Measurements from ENCODE around the gene PSMC5. TPM values are rescaled to one million over a fixed set of nuclear protein-coding genes. Genes with fewer than 3 reads are reported as not detected.
A peak's percentile ranks its signal among the peaks of the same experiment; 100 is the strongest.

PSMC5 gene
- total RNA-seq, 2 donors from 2014 or later, result 163 to 202 TPM

DNA sequence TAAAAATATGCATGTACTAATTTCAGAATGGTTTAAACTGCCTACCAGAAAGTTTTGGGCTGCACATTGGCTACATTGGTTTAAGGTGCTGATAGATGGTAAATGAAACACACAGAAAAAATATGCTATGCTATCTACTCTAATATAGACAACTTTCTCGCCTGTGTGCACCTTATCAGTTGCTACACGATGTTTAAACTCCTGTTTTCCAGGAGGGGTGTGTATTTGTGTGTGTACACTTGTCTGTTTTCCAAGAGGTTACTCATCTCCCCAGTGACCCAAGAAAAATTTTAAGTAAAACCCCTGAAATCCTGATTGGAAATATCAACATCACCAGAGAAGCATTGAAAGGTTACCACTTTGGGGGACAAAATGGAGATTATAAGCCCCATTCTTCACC, 21.6 kb upstream of the PSMC5 start:
- Mint-ChIP-seq H3K4me1 (ENCODE audit: low read depth in 2 of 2) (no peaks in the 10 kb centered on the region), H3K27ac (peak overlapping the region in 1 of 2 donors; percentile 72), H3K27me3 (no peaks in the 10 kb centered on the region), H3K4me3 (no peak overlapping the region), H3K36me3 (peaks cover 42% of the 10 kb centered on the region), H3K9me3 (no peaks in the 10 kb centered on the region)
- DNase-seq (ENCODE audit: low spot score) (no peak), ATAC-seq (no peak)

DNA sequence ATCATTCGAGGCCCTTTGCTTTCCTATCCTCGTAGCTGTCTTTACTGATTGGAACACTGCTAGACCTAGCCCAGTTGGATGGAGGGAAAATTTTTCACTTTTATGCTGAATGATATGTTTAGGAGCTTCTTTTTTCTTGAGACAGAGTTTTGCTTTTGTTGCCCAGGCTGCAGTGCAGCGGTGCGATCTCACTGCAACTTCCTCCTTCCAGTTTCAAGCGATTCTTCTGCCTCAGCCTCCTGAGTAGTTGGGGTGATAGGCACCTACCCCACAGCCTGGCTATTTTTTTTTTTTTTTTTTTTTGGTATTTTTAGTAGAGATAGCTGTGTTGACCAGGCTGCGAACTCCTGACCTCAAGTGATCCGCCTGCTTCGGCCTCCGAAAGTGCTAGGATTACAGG, 17.3 kb upstream of the PSMC5 start:
- Mint-ChIP-seq H3K4me1 (ENCODE audit: low read depth in 2 of 2) (no peaks in the 10 kb centered on the region), H3K4me3 (no peak overlapping the region), H3K9me3 (no peaks in the 10 kb centered on the region), H3K27ac (no peak overlapping the region), H3K36me3 (peaks cover 49% of the 10 kb centered on the region), H3K27me3 (no peaks in the 10 kb centered on the region)
- ATAC-seq (no peak), DNase-seq (ENCODE audit: low spot score) (no peak)

DNA sequence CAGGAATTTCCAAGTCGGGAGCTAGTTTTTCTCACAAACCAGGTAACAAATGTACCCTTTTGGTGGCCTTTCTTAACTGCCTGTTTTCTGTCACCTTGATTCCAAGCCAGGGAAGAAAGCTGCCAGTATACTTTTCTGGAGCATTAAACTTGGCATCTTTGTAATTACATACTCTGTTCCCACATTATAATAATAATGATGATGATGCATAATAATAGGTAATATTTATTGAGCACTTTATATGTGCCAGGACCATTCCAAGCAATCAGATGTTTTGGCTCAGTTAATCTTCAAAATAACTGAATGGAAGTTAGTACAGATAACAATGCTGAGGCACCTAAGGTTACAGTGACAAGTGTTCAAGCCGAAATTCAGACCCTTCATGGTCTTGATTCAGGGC, 11.1 kb upstream of the PSMC5 start:
- Mint-ChIP-seq H3K27ac (peak overlapping the region in 1 of 2 donors; percentile 47), H3K36me3 (peaks cover 37% of the 10 kb centered on the region), H3K4me1 (ENCODE audit: low read depth in 2 of 2) (peaks cover 6 to 8% of the 10 kb centered on the region in 2 donors), H3K4me3 (no peak overlapping the region), H3K27me3 (no peaks in the 10 kb centered on the region), H3K9me3 (no peaks in the 10 kb centered on the region)
- DNase-seq (ENCODE audit: low spot score), result no peak
- ATAC-seq, result no peak

DNA sequence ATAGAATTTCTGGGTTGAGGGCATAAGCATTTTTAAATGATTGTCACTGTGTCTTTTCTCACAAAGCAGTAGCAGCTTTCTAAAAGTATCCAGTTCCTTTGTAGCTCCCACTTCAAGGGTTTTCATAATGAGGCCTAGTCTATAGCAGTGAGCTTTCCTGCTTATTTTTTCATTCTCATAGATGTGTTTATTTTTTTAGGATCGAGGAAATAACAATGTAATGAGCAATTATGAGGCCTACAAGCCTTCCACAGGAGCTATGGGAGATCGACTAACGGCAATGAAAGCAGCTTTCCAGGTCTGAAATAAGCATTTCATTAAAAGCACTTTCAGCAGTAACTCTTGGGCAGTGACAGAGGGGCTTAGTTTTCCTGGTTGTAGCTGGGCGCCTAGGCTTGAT, 10.6 kb upstream of the PSMC5 start:
- no peaks in the 10 kb centered on the region for H3K27me3 Mint-ChIP-seq
- H3K4me1 Mint-ChIP-seq (ENCODE audit: low read depth in 2 of 2), result peaks cover 11% of the 10 kb centered on the region in 2 donors
- ATAC-seq, result no peak
- DNase-seq (ENCODE audit: low spot score), result no peak
- peaks cover 38% of the 10 kb centered on the region for H3K36me3 Mint-ChIP-seq
- no peak overlapping the region for H3K27ac Mint-ChIP-seq
- H3K4me3 Mint-ChIP-seq, result no peak overlapping the region
- H3K9me3 Mint-ChIP-seq, result no peaks in the 10 kb centered on the region

DNA sequence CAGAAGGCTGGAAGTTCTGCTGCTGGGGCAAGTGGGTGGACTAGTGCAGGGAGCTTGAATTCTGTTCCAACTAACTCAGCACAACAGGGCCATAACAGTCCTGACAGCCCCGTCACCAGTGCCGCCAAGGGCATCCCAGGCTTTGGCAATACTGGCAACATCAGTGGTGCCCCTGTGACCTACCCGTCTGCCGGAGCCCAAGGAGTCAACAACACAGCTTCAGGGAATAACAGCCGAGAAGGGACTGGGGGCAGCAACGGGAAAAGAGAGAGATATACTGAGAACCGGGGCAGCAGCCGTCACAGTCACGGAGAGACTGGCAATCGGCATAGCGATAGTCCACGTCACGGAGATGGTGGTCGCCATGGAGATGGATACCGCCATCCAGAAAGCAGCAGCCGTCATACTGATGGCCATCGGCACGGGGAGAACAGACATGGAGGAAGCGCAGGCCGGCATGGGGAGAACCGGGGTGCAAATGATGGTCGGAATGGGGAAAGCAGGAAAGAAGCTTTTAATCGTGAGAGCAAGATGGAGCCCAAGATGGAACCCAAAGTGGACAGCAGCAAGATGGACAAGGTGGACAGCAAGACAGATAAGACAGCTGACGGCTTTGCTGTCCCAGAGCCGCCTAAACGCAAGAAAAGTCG, 9.4 kb upstream of the PSMC5 start:
- no peak for DNase-seq (ENCODE audit: low spot score)
- H3K4me1 Mint-ChIP-seq (ENCODE audit: low read depth in 2 of 2), result peaks cover 14 to 17% of the 10 kb centered on the region in 2 donors
- ATAC-seq, result no peak
- H3K27me3 Mint-ChIP-seq, result no peaks in the 10 kb centered on the region
- no peak overlapping the region for H3K4me3 Mint-ChIP-seq
- H3K9me3 Mint-ChIP-seq, result no peaks in the 10 kb centered on the region
- peak overlapping the region; percentile 70 to 76 for H3K27ac Mint-ChIP-seq
- peaks cover 40% of the 10 kb centered on the region for H3K36me3 Mint-ChIP-seq

DNA sequence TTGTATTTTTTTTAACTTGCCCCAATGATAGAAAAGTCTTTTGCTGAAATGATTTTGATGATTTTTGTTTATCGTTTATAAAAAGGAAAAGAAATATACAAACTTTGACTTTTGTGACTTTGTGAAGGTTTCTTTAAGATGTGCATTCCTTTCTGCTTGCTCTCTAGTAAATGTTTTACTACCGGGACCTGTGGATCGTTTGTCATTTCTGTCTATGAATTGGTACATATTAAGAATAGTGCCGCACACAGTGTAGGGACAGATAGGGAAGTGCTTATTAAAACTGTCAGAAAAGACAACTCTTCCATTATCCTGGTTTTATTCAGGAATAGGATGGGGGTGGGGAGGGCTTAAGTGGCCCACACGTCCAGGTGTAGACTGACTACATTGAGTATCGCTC, 8.1 kb upstream of the PSMC5 start:
- peaks cover 44% of the 10 kb centered on the region for H3K36me3 Mint-ChIP-seq
- H3K4me1 Mint-ChIP-seq (ENCODE audit: low read depth in 2 of 2), result peaks cover 22 to 26% of the 10 kb centered on the region in 2 donors
- DNase-seq (ENCODE audit: low spot score), result no peak
- no peaks in the 10 kb centered on the region for H3K27me3 Mint-ChIP-seq
- no peak overlapping the region for H3K4me3 Mint-ChIP-seq
- peak overlapping the region; percentile 70 to 76 for H3K27ac Mint-ChIP-seq
- no peaks in the 10 kb centered on the region for H3K9me3 Mint-ChIP-seq
- ATAC-seq, result no peak

DNA sequence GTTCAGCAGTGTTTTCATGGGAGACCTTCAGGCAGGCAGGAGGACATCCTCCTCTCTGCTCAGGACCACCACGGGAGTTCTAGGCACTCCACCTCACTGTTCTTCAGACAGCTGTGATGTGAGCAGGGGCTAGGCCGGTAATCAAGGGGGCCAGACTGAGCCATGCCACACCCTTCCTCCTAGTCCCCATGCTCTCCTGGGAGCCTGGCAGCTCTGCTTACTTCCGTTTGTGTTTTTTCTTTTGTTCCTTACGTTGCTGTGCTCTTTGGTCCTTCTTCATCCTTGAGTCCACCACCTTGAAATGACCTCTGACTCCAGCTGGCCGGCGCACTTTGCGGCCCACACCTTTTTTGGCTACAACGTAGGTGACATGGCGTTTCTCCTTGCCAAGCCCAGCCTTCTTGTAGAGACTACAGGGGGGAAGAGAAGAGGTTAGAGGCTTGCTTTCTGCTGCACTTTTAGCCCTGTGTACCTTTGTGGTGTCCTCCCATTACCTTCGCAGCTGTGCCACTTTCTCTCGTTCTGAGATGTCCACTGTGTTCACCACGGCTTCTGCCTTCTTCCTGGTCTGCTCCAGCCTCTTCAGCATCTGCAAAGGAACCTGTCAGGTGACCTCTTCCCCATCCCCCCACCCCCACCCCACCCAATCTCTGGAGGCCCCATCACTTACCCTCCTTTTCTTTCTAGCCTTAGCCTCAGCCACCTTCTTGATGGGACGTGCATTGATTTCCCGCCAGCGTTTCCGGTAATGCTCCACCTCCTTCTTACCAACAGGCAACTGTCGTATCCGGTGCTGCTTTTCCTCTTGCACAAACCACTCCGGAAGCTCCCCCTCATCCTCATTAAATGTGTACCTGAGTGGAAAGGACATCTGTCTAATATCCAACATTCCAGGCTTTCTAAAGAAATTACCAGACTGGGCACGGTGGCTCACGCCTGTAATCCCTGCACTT, 7.4 kb upstream of the PSMC5 start:
- H3K27ac Mint-ChIP-seq, result peak overlapping the region; percentile 70 to 92
- peaks cover 49% of the 10 kb centered on the region for H3K36me3 Mint-ChIP-seq
- peaks cover 28 to 32% of the 10 kb centered on the region in 2 donors for H3K4me1 Mint-ChIP-seq (ENCODE audit: low read depth in 2 of 2)
- no peak overlapping the region for H3K4me3 Mint-ChIP-seq
- no peaks in the 10 kb centered on the region for H3K27me3 Mint-ChIP-seq
- ATAC-seq (peak; percentile 22 to 48), DNase-seq (ENCODE audit: low spot score) (no peak)
- no peaks in the 10 kb centered on the region for H3K9me3 Mint-ChIP-seq

DNA sequence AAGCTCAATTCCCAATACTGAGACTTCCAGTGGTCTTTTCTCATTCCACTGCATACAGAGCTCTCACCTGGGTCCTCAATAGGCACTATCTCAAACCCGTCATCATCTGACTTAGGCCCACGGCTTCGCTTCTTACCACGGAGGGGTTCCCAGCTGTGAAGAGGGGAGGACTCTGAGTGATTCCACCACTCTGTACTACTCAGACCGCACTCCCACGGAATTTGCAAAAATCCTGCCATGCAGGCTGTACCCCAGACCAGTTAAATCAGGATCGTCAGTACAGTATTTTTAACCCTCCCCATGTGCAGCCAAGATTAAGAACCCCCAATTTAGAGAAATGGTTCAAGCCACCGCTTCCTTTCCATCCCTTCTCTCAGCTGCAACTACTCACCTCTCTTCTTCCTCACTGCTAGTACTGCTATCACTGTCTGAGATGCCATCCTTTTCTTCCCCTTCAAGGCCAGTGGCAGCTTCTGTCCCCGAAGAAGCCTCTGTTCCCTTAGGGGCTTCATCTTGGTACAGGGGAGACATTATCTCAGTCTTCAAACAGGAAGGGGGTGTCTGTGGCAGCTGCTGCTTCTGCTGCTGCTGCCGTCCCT, 6.2 kb upstream of the PSMC5 start:
- DNase-seq (ENCODE audit: low spot score) (no peak), ATAC-seq (no peak)
- H3K36me3 Mint-ChIP-seq, result peaks cover 49% of the 10 kb centered on the region
- no peaks in the 10 kb centered on the region for H3K27me3 Mint-ChIP-seq
- H3K4me1 Mint-ChIP-seq (ENCODE audit: low read depth in 2 of 2), result peaks cover 36 to 38% of the 10 kb centered on the region in 2 donors
- H3K9me3 Mint-ChIP-seq, result no peaks in the 10 kb centered on the region
- H3K27ac Mint-ChIP-seq, result peak overlapping the region; percentile 70 to 92
- no peak overlapping the region for H3K4me3 Mint-ChIP-seq

DNA sequence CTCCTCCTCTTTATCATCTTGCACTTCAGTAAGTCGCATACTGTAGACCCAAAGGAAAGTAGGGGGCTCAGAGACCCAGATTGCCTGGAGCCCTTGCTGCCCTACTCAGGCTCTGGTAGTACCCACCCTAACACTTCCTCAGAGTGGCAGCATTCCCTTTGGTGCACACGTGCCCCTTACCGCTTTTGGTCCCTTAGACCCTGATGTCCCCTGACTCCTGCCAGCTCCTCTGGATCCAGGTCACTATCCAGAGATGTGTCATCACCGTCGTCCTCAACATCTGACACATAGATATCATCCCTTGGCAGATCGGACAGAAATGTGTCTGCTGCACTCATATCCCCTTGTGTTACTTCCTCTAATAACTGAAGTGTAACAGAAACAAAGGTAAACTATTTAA, 5.4 kb upstream of the PSMC5 start:
- ATAC-seq (no peak), DNase-seq (ENCODE audit: low spot score) (no peak)
- Mint-ChIP-seq H3K36me3 (peaks cover 49% of the 10 kb centered on the region), H3K4me1 (ENCODE audit: low read depth in 2 of 2) (peaks cover 40 to 43% of the 10 kb centered on the region in 2 donors), H3K4me3 (peak overlapping the region; percentile 40), H3K27me3 (no peaks in the 10 kb centered on the region), H3K9me3 (no peaks in the 10 kb centered on the region), H3K27ac (peak overlapping the region; percentile 70 to 92)

DNA sequence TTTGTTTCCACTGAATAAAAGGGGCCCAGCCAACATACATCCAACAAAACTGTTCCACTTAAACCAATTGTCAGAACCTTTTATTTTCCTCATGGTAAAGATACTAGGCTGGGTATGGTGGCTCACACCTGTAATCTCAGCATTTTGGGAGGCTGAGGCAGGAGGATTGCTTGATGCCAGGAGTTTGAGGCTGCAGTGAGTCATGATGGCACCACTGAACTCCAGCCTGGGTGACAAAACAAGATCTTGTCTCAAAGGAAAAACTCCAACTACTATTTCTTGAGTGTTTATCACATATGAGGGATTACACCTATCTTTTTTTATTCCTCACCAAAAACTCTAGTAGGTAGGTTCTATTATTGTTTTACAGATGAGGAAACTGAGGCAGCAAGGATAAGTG, 4.7 kb upstream of the PSMC5 start:
- H3K4me1 Mint-ChIP-seq (ENCODE audit: low read depth in 2 of 2), result peaks cover 40 to 43% of the 10 kb centered on the region in 2 donors
- H3K4me3 Mint-ChIP-seq, result no peak overlapping the region
- ATAC-seq (no peak), DNase-seq (ENCODE audit: low spot score) (no peak)
- no peaks in the 10 kb centered on the region for H3K9me3 Mint-ChIP-seq
- no peaks in the 10 kb centered on the region for H3K27me3 Mint-ChIP-seq
- peak overlapping the region; percentile 70 to 92 for H3K27ac Mint-ChIP-seq
- H3K36me3 Mint-ChIP-seq, result peaks cover 47% of the 10 kb centered on the region

DNA sequence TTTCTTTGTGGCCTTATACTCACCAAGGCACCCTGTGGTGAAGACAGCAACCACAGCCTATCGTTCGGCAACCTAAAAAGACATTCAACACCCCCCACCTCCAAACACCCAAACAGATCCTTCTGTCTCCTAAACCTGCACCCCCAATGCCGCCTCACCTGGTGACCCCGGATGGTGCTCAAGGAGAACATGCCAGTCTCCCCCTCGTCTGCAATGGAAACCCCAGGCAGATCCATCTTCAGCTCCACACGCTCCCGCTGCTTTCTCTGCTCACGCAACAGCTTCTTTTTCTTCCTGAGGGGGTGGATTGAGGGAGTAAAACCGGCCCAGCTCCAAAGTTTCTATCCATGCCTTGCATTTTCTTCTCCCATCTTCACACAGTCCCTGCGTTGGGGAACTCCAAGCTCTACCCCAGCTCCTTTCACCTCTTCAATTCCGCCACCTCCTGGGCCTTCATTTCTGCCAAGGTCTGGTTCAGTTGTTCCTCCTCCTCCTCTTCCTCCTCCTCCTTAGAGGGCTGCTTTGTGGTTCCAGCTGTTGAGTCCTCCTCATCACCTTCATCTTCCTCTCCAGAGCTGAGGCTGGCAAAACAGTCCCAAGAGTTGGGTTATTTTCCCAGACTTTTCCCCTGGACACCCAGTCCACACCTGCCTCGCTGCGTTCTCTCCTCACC, 3.4 kb upstream of the PSMC5 start:
- peaks cover 36% of the 10 kb centered on the region for H3K36me3 Mint-ChIP-seq

DNA sequence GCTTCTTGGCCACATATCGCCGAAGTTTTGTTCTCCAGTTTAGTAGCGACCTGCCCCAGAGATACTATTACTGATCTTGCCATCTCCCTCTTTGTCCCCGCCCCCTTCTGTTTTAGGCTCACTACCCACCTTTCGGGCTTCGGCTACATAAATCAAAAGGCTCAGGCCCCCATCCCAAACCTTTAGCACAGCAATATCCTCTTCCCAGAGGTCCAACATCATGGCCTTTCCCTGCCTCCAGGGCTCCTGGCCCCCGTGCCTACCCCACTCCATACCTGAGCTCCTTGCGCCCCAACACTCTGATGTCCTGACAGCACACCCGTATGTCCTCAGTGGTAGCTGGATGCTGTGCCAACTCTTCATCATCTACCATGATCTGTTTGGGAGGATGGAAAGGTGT, 2.9 kb upstream of the PSMC5 start:
- Mint-ChIP-seq H3K9me3 (no peaks in the 10 kb centered on the region), H3K4me1 (ENCODE audit: low read depth in 2 of 2) (peaks cover 50 to 51% of the 10 kb centered on the region in 2 donors), H3K4me3 (peak overlapping the region; percentile 26), H3K36me3 (peaks cover 30% of the 10 kb centered on the region), H3K27me3 (no peaks in the 10 kb centered on the region), H3K27ac (peak overlapping the region; percentile 46 to 57)
- ATAC-seq, result no peak
- DNase-seq (ENCODE audit: low spot score), result no peak

More for the DNA sequence above, 3.4 kb upstream of the PSMC5 start:
- Mint-ChIP-seq H3K4me3 (peak overlapping the region; percentile 26), H3K4me1 (ENCODE audit: low read depth in 2 of 2) (peaks cover 45 to 47% of the 10 kb centered on the region in 2 donors), H3K27ac (peak overlapping the region; percentile 46 to 57), H3K9me3 (no peaks in the 10 kb centered on the region), H3K27me3 (no peaks in the 10 kb centered on the region)
- ATAC-seq (no peak), DNase-seq (ENCODE audit: low spot score) (no peak)

DNA sequence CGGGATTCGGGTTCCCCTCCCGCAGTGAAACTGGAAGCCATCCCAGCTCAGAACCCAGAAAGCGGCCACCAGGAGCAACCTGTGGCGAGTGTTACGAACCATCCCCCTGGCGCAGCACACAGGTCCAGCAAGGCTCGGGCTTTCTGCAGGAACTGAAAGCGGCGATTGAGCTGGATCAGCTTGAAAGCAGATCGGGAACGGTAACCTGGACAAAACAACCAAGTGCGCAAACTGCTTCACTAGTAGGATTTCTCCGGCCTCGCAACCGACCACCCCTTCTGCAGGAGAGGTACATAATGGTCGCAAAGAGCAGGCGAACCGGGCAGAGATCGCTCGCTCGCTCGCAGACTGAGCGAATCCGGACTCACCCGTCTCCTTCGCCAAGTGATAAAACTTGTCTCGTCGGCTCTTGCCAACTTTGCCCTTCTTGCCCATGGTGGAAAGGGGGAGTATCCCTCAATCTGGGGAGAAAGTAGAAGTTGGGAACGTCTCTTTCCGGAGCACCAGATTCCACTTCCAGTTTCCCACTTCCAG, 696 bp upstream of the PSMC5 start:
- H3K27ac Mint-ChIP-seq, result peak overlapping the region; percentile 99
- no peaks in the 10 kb centered on the region for H3K9me3 Mint-ChIP-seq
- no peak for ATAC-seq

More for the DNA sequence above, 696 bp upstream of the PSMC5 start:
- peak overlapping the region; percentile 99 for H3K4me3 Mint-ChIP-seq
- H3K36me3 Mint-ChIP-seq, result peaks cover 31% of the 10 kb centered on the region
- no peak for DNase-seq (ENCODE audit: low spot score)
- H3K27me3 Mint-ChIP-seq, result no peaks in the 10 kb centered on the region
- peaks cover 53 to 61% of the 10 kb centered on the region in 2 donors for H3K4me1 Mint-ChIP-seq (ENCODE audit: low read depth in 2 of 2)
